Measurements from ENCODE around the gene GPD2.

The GPD2 gene

GRCh38 chr2:156436497-156437085 is 412 bp downstream of the GPD2 start:
- no peak for DNase-seq

- no peak for DNase-seq
These were observed 1.2 kb downstream of the GPD2 start for GRCh38 chr2:156437272-156437930.

GRCh38 chr2:156437931-156438410 is 1.8 kb downstream of the GPD2 start:
- DNase-seq = no peak

DNA sequence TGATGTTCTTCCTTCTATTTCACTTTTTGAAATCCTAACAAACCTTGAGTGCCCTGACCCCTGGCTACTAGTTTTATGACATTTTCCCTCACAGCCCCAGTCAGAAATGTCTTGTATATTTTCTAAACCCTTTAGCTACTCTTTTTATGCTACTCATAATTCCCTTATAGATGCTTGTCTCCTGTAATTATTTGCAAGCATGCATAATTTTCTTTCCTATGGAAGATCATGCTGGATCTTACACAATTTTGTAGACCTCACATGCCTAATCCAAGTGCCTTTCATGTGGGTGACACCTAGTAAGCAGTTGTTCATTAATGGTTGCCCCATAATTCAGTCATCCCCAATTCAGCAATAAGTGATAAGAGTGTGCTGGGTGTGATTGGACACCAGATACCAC is 6.9 kb downstream of the GPD2 start:
- DNase-seq = no peak

GRCh38 chr2:156445296-156446220 is 9.4 kb downstream of the GPD2 start:
- DNase-seq = no peak

DNA sequence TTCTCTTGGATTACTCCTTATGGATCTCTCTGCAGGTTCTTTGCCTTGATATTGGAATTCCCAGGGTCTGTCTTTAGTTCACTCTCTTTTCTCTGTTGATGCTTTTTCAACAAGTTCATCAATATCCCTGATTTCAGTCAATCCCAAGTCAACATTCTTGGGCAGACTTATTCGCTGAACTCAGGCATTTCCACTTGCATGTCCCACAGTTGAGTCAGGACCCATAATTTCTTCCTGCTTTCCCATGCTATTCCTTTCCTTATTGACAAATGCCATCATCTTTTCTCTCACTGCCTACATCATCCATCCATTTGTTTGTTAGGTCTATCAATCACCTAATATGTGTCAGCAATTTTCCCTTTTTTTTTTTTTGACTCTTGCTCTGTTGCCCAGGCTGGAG is 11.6 kb downstream of the GPD2 start:
- DNase-seq = no peak

DNA sequence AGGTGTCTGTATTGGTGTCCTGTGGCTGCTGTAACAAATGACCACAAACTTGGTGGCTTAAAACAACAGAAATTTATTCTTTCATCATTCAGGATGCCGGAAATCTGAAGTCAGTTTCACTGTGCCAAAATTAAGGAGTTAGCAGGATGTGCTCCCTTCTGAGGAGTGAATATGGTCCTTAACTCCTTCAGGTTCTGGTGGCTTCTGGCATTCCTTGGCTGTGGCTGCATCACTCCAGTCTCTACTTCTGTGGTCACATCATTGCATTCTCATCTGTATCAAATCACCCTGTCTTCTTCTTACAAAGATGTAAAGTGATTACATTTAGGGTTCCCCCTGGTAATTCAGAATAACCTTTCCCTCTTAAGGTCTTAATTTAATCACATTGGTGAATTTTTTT is 12.6 kb downstream of the GPD2 start:
- no peak for DNase-seq

DNA sequence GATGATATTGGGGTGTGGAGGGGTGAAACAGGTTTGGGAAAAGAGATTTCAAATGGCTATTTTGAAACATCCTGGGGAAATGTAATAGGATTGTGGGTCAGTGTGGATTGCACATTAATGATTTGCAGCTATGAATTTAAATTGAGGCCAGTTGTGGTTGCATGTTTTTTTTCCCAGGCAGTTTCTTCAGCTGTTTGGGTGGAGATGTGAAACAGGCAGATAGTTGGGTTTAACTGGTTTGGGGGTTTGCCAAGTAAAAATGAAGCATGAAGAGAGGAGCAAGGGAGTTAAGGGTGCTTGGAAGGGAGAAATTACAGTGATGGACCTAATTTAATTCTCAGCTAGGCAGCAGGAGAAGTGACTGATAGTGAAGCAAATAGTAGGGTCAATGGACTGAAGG is 16.8 kb downstream of the GPD2 start:
- DNase-seq = no peak

DNA sequence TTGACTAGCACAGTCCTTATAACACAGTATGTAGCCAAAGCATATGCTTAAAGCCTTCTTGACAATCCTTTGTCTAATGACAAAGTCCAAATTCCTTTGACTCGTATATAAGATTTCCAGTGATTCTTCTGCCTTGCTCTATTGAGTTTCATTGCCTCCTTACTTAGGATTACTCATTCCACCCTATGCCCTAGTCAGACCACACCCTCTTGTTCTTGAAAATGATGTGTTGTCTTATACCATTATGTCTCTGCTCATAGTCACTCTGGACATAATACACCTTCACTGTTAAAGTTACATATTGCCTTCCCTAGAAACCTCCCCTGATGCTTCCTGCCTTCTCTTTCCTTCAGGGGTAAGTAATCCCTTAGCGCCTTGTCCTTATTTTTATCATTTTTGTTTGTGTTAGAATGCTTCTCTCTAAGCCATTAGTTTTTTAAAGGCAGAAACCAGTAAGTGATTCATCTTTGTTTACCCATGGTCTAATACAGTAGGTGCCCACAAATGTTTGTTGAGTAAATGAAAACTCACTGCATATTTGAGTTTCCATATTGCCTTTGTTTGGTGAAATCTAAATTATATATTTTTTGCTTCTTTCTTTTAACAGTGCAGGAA is 19.3 kb downstream of the GPD2 start:
- no peak for DNase-seq

- DNase-seq = no peak
These were observed 20.4 kb downstream of the GPD2 start for GRCh38 chr2:156456616-156457015.

GRCh38 chr2:156457523-156458517 is 21.6 kb downstream of the GPD2 start:
- no peak for DNase-seq

- DNase-seq = no peak
These were observed 23.5 kb downstream of the GPD2 start for GRCh38 chr2:156459720-156460119.

DNA sequence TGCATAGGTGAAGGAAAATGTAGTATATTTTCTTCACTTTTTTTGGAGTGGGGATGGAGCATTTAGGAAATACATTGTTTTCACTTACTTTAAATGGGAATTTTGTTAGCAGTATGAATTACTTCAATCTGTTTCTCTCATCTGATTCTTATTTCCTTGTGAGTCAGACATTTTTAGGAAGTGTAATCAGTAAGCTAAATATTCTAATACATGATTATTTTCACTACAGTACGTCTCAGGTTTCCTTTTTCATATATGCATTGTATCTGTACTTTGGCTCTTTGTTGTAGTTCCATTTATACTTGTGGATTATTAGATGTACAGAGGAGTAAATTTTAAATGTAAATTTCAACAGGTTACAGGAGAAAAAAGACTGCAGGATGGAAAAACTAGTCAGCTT is 27.9 kb downstream of the GPD2 start:
- DNase-seq = no peak

DNA sequence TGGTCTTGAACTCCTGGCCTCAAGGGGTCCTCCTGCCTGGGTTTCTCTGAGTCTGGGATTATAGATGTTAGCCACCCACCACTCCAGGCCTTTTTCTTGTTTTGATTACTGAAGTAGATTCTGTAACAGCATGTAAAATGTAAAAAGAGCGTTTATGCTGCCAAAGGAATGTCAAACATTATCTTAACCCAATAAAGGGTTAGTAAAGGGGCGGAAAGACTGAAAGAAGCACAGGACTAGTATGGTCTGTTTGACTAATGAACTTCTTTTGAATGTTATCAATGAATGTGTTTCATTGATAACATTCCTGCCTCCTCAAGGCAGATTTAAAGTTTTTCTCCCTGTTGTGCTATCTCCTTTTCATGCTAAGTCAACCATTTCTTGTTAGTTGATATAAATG is 29.4 kb downstream of the GPD2 start:
- no peak for DNase-seq

DNA sequence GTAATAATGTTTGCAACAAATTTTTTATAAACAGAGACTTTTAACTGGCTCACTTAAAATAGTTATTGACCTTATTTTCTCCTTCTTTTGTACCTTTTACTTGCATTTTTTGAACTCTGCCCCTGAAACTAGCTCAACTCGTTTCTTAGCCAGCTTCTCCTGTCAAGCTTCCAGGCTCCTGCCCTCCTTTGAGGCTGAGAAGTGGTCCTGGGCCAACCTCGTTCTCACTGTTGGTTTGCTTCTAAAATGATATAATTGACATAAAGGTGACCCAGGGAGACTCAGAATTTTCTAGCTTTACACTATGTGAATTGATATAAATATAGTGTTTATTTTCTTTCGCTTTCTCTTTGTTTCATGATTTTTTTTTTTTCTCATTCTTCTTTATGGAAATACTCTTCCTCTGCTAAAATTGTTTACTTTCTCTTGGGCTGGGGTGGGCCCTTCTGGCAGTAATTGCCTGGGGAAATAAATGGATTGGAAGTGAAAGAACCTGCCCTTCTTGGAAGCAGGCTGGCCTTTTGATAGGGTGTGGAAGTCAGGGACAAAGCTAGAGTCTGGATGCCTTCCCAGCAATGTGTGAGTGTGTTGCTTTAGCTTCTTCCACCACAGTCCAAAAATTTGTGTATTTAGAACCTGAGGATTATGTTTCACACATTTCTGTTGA is 30.7 kb downstream of the GPD2 start:
- peak in 1 of 2 experiments; percentile 34 for DNase-seq

GRCh38 chr2:156470975-156471583 is 34.9 kb downstream of the GPD2 start:
- DNase-seq = no peak

DNA sequence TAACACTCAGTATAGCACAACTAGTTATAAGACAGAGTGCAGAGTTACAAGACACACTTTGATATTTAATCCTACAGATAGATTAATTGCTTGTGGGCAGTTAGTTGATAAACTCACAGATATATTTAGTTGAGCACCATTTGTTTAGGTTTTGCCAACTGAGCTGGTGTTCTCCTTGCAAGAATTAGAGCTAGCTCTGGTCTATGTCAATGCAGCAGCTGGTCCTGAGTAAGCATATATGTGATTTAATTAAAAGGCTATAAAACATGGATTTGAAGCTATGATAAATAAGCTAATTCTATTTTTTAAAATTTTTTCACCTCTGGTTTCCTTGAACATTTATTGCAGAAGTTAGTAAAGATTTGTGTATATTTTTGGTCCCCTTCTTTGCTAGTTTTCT is 35.6 kb downstream of the GPD2 start:
- no peak for DNase-seq

DNA sequence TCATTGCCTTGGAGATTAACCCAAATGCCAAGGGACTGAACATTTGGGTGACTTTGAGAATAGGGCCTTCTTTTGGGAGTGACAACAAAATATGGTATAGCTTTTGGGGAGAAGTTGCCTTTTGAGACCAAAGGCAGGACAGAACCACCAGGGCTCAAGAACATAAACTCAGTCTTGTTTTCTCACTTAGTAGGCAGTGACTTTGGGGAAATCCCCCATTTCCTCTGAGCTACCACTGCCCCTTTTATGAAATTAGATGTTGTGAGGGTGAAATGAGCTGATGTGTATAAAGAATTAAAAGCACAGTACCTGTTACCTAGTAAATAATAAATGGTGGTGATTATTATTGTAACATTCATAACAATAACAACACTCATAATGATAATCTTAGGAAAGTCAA is 36.5 kb downstream of the GPD2 start:
- no peak for DNase-seq

DNA sequence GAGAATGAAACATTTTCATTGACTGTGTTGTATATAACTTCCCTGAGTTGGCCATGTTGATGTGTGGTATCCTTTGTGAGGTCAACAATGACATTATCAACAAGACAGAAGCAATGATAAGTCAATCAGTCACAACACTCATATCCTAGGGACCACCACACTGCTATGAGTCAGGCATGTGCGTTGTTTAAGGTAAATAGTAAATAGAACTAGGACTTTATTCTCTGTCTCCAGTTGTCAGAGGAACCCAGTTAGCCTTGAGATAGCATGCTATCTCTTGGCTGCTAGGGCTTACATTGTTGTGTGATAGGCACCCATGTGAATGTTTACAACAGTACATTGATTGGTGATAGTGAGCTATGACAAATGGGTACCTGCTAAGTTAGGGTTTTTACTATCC is 37.3 kb downstream of the GPD2 start:
- no peak for DNase-seq

GRCh38 chr2:156474401-156474800 is 38.2 kb downstream of the GPD2 start:
- no peak for DNase-seq

All from NCI-H2081 (cell line).